ENCODE data around the gene PNPLA1.

The PNPLA1 gene

GRCh38 chr6:36269834-36270705, at the start of gene PNPLA1:
PNPLA1 (plus strand) TSS chr6:36270060; CDS start chr6:36270460, 400 bp downstream.
- Histone ChIP-seq H3K4me3 (peak within 1 kb of the TSS in 6 of 7 experiments; percentile 8 to 27 (median 18)), H3K27ac (peak within 1 kb of the TSS in 20 of 21 experiments; percentile 8 to 85 (median 76))

- Histone ChIP-seq H3K4me3 (no peak overlapping the region), H3K27ac (no peak overlapping the region)
These were observed 49.6 kb upstream of the PNPLA1 start for GRCh38 chr6:36220226-36220625.

GRCh38 chr6:36221674-36222073, 48.2 kb upstream of the PNPLA1 start:
- no peak overlapping the region for H3K27ac ChIP-seq

GRCh38 chr6:36222924-36223323, 46.9 kb upstream of the PNPLA1 start:
- H3K4me3 ChIP-seq: no peak overlapping the region
- H3K27ac ChIP-seq: no peak overlapping the region

More at GRCh38 chr6:36221674-36222073, 48.2 kb upstream of the PNPLA1 start:
- no peak overlapping the region for H3K4me3 ChIP-seq

- H3K27ac ChIP-seq: no peak overlapping the region
- H3K4me3 ChIP-seq: no peak overlapping the region
These were observed 46.2 kb upstream of the PNPLA1 start for GRCh38 chr6:36223706-36224105.

GRCh38 chr6:36224918-36225461, 44.9 kb upstream of the PNPLA1 start:
- Histone ChIP-seq H3K27ac (no peak overlapping the region), H3K4me3 (no peak overlapping the region)

GRCh38 chr6:36226438-36227047, 43.3 kb upstream of the PNPLA1 start:
- Histone ChIP-seq H3K4me3 (no peak overlapping the region), H3K27ac (no peak overlapping the region)

- H3K4me3 ChIP-seq: no peak overlapping the region
- peak overlapping the region in 4 of 21 experiments; percentile 5 to 39 (median 30) for H3K27ac ChIP-seq
These were observed 42.3 kb upstream of the PNPLA1 start for GRCh38 chr6:36227379-36228228.

GRCh38 chr6:36229223-36229622, 40.6 kb upstream of the PNPLA1 start:
- Histone ChIP-seq H3K27ac (no peak overlapping the region), H3K4me3 (no peak overlapping the region)

GRCh38 chr6:36230371-36230770, 39.5 kb upstream of the PNPLA1 start:
- no peak overlapping the region for H3K4me3 ChIP-seq

GRCh38 chr6:36232172-36232571, 37.7 kb upstream of the PNPLA1 start:
- Histone ChIP-seq H3K4me3 (no peak overlapping the region), H3K27ac (no peak overlapping the region)

More at GRCh38 chr6:36230371-36230770, 39.5 kb upstream of the PNPLA1 start:
- no peak overlapping the region for H3K27ac ChIP-seq

- Histone ChIP-seq H3K27ac (no peak overlapping the region), H3K4me3 (no peak overlapping the region)
These were observed 34.6 kb upstream of the PNPLA1 start for GRCh38 chr6:36235309-36235708.

- Histone ChIP-seq H3K4me3 (no peak overlapping the region), H3K27ac (no peak overlapping the region)
These were observed 34.0 kb upstream of the PNPLA1 start for GRCh38 chr6:36235862-36236261.

- H3K27ac ChIP-seq: no peak overlapping the region
- H3K4me3 ChIP-seq: no peak overlapping the region
These were observed 30.1 kb upstream of the PNPLA1 start for GRCh38 chr6:36239774-36240173.

GRCh38 chr6:36241728-36242127, 28.1 kb upstream of the PNPLA1 start:
- H3K4me3 ChIP-seq: no peak overlapping the region
- no peak overlapping the region for H3K27ac ChIP-seq

- no peak overlapping the region for H3K27ac ChIP-seq
These were observed 27.7 kb upstream of the PNPLA1 start for GRCh38 chr6:36242161-36242560.

GRCh38 chr6:36242626-36243025, 27.2 kb upstream of the PNPLA1 start:
- Histone ChIP-seq H3K4me3 (no peak overlapping the region), H3K27ac (no peak overlapping the region)

More at GRCh38 chr6:36242161-36242560, 27.7 kb upstream of the PNPLA1 start:
- no peak overlapping the region for H3K4me3 ChIP-seq

- Histone ChIP-seq H3K27ac (no peak overlapping the region), H3K4me3 (no peak overlapping the region)
These were observed 26.2 kb upstream of the PNPLA1 start for GRCh38 chr6:36243562-36244212.

- H3K4me3 ChIP-seq: no peak overlapping the region
- H3K27ac ChIP-seq: no peak overlapping the region
These were observed 25.1 kb upstream of the PNPLA1 start for GRCh38 chr6:36244641-36245280.

All from skin epidermis (tissue), 12 donors.